ENCODE measurements around the gene MLEC. TPM values are rescaled to one million over a fixed set of nuclear protein-coding genes. Genes with fewer than 3 reads are reported as not detected.

Gene MLEC
- total and polyA plus RNA-seq, 9 of the 15 experiments (the other 6 are each of a cell fraction or from before 2014, with no cell fraction given), result 18.5 to 108 (median 57.8) TPM

DNA sequence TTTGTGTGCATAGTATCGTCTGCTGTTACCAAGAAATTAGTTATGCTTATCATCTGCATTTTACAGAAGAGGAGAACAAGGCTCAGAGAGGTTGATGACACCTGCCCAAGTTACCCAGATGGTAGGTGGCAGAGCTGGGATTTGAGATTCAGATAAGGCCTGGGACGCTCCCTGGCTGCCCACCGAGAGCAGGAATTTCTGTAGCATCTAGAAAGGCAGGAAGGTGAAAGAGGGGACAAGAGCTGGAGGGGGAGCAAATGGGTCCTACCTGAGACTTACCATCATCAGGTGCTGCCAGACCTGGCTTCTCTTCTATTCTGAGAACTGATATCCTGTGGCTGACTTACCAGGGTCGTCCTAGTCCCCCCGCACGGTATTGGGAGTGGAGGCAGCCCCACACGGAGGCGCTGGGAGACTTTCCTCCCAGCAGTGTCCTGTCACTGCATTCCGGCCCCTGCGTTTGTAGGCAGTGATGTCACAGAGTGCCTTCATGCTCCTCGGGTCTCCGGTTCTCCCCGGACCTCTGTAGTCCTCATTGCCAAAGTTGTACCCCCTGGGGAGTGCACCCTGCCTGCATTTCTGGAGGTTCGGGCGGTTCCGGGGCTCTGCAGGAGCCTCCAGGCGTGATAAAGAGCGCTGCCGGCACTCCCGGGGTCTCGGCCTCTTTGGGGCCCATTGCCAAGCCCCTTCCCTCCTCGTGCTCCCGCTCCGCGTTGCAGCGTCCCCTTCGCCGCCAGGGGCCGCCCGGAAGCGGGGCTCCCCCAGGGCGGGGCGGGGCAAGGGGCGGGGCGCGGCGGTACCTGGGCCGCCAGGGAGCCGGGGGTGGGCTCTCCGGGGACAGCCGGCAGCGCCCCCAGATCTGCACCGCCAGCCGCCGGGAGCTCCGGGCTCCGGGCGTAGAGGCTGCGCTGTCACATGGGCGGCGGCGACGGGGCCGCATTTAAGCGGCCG, 46.9 kb upstream of the MLEC start, which contains the start of gene CABP1 (continued):
- no peak for TF ChIP-seq BCLAF1 (IDR thresholded peaks at IDR 0.05; ENCODE audit: borderline replicate concordance in 1 of 2, control insufficient read depth in 1 of 2, low read depth in 2 of 2, low read length in 1 of 2)
